GM23338 (cell line): Measurements from ENCODE around the gene PER1. TPM values are rescaled to one million over a fixed set of nuclear protein-coding genes. Genes with fewer than 3 reads are reported as not detected.

Source experiments
- ATAC-seq: fragments of 200-7000 bp; cut with Tn5 transposase; 3 replicates; pipeline ENCODE4 v1.9.1; 2020
- DNase-seq: peaks from one replicate; pipeline ENCODE4 v3.0.0-alpha.2; 2015; ENCODE audit warnings: low spot score
- H2AFZ ChIP-seq: fragments of 200-600 bp; sonication (generic); 2 replicates; pipeline ENCODE4 v1.8.0; 2016; ENCODE audit warnings: antibody characterized with exemption, mild to moderate bottlenecking, moderate library complexity
- H3F3A ChIP-seq: fragments of 200-600 bp; sonication (generic); replicated peaks from 2 replicates; pipeline ENCODE4 v1.8.0; 2017; ENCODE audit warnings: antibody characterized with exemption, mixed run types, low read depth
- H3K27ac ChIP-seq: fragments of 200-600 bp; sonication (generic); 2 replicates; pipeline ENCODE4 v1.6.1; 2016; ENCODE audit warnings: low read depth
- H3K27me3 ChIP-seq: fragments of 200-600 bp; sonication (generic); 2 replicates; pipeline ENCODE4 v1.8.0; 2016; ENCODE audit warnings: mild to moderate bottlenecking, mixed run types, moderate library complexity; ENCODE audit not compliant: insufficient read depth
- H3K36me3 ChIP-seq: fragments of 200-600 bp; sonication (generic); 2 replicates; pipeline ENCODE4 v1.8.0; 2016; ENCODE audit warnings: mild to moderate bottlenecking; ENCODE audit not compliant: insufficient read depth
- H3K4me1 ChIP-seq: fragments of 200-600 bp; sonication (generic); 2 replicates; pipeline ENCODE4 v1.8.0; 2016; ENCODE audit warnings: mild to moderate bottlenecking, moderate library complexity; ENCODE audit not compliant: insufficient read depth
- H3K4me2 ChIP-seq: fragments of 200-600 bp; sonication (generic); 2 replicates; pipeline ENCODE4 v1.7.1; 2017; ENCODE audit warnings: mixed run types
- H3K4me3 ChIP-seq: fragments of 200-600 bp; sonication (generic); 2 replicates; pipeline ENCODE4 v1.6.1; 2016; ENCODE audit warnings: mixed run types
- H3K79me2 ChIP-seq: fragments of 200-600 bp; sonication (generic); replicated peaks from 2 replicates; pipeline ENCODE4 v1.8.0; 2017; ENCODE audit warnings: mild to moderate bottlenecking; ENCODE audit not compliant: insufficient read depth
- H3K9me2 ChIP-seq: fragments of 200-600 bp; sonication (generic); 2 replicates; pipeline ENCODE4 v1.8.0; 2017; ENCODE audit not compliant: insufficient read depth
- H4K20me1 ChIP-seq: fragments of 200-600 bp; sonication (generic); replicated peaks from 2 replicates; pipeline ENCODE4 v1.8.0; 2017; ENCODE audit warnings: mild to moderate bottlenecking; ENCODE audit not compliant: insufficient read depth
- H3K27ac Mint-ChIP-seq: 2 replicates; pipeline ENCODE4 v1.8.0; 2020; ENCODE audit warnings: inconsistent platforms, mild to moderate bottlenecking, moderate library complexity, mixed read lengths
- H3K27me3 Mint-ChIP-seq: 3 replicates; pipeline ENCODE4 v1.8.0; 2022; ENCODE audit warnings: low read depth, mild to moderate bottlenecking, moderate library complexity, mixed read lengths, inconsistent platforms; ENCODE audit not compliant: insufficient read depth, poor library complexity
- H3K36me3 Mint-ChIP-seq: 3 replicates; pipeline ENCODE4 v1.8.0; 2021; ENCODE audit warnings: low read depth, mild to moderate bottlenecking, inconsistent platforms, moderate library complexity, mixed read lengths
- H3K4me1 Mint-ChIP-seq: 3 replicates; pipeline ENCODE4 v1.8.0; 2020; ENCODE audit warnings: mild to moderate bottlenecking, inconsistent platforms, mixed read lengths
- H3K4me3 Mint-ChIP-seq: 3 replicates; pipeline ENCODE4 v1.8.0; 2021; ENCODE audit warnings: moderate library complexity, mild to moderate bottlenecking, inconsistent platforms, mixed read lengths
- H3K9me3 Mint-ChIP-seq: 3 replicates; pipeline ENCODE4 v1.8.0; 2020; ENCODE audit warnings: moderate library complexity, mild to moderate bottlenecking, inconsistent platforms, mixed read lengths
- CREB1 ChIP-seq: fragments of 250-450 bp; sonication (Bioruptor Pico); IDR thresholded peaks from 2 replicates; pipeline ENCODE4 v1.5.0; 2020; ENCODE audit warnings: low read depth, mild to moderate bottlenecking, moderate library complexity
- CTCF ChIP-seq, 2 experiments: fragments of 200-600 bp in 1 of 2; sonication (generic) in 1 of 2; conservative IDR thresholded peaks; 2 replicates each; pipeline versions ENCODE4 v1.5.1 to v1.6.1; 2016 to 2017; ENCODE audit warnings: antibody characterized with exemption in 2 of 2, low read depth in 2 of 2, mild to moderate bottlenecking in 2 of 2, moderate library complexity in 1 of 2
- ETS1 ChIP-seq: IDR thresholded peaks from 2 replicates; pipeline ENCODE4 v1.6.1; 2016; ENCODE audit warnings: antibody characterized with exemption
- EZH2 ChIP-seq: fragments of 200-600 bp; sonication (generic); IDR thresholded peaks from one replicate; pipeline ENCODE4 v1.8.0; 2017; ENCODE audit warnings: antibody characterized with exemption, mild to moderate bottlenecking, low read depth; ENCODE audit not compliant: unreplicated experiment
- EZH2phosphoT487 ChIP-seq: fragments of 200-600 bp; sonication (generic); IDR thresholded peaks from one replicate; pipeline ENCODE4 v1.8.1; 2018; ENCODE audit warnings: antibody characterized with exemption; ENCODE audit not compliant: unreplicated experiment
- JUNB ChIP-seq: IDR thresholded peaks from one replicate; pipeline ENCODE4 v1.6.1; 2016; ENCODE audit warnings: antibody characterized with exemption; ENCODE audit not compliant: unreplicated experiment
- NANOG ChIP-seq: IDR thresholded peaks from 2 replicates; pipeline ENCODE4 v1.6.1; 2016; ENCODE audit warnings: antibody characterized with exemption, borderline replicate concordance
- POLR2AphosphoS5 ChIP-seq: IDR thresholded peaks from 2 replicates; pipeline ENCODE4 v1.6.1; 2016; ENCODE audit warnings: antibody characterized with exemption, low read depth
- REST ChIP-seq: IDR thresholded peaks from one replicate; pipeline ENCODE4 v1.6.1; 2018; ENCODE audit warnings: antibody characterized with exemption; ENCODE audit not compliant: unreplicated experiment
- STAT1 ChIP-seq: IDR thresholded peaks from one replicate; pipeline ENCODE4 v1.6.1; 2016; ENCODE audit warnings: antibody characterized with exemption; ENCODE audit not compliant: unreplicated experiment
- ZNF114 ChIP-seq: fragments of 250-450 bp; sonication (Bioruptor Pico); IDR thresholded peaks from 2 replicates; pipeline ENCODE4 v1.5.0; 2020; ENCODE audit warnings: mild to moderate bottlenecking, moderate library complexity
- ZNF331 ChIP-seq: fragments of 250-450 bp; sonication (Bioruptor Pico); IDR thresholded peaks from 2 replicates; pipeline ENCODE4 v1.5.0; 2020; ENCODE audit warnings: low read depth, mild to moderate bottlenecking, moderate library complexity
- ZNF462 ChIP-seq: fragments of 250-450 bp; sonication (Bioruptor Pico); IDR thresholded peaks from 2 replicates; pipeline ENCODE4 v1.5.0; 2020; ENCODE audit warnings: mild to moderate bottlenecking, moderate library complexity
- polyA plus RNA-seq: library from polyadenylated mRNA; unstranded; fragments of >200 nt; fragmentation: Nextera tagmentation; extraction: Ambion mirVana; gene quantifications from 2 replicates; pipeline ENCODE4 v1.2.1, GENCODE V29; 2016
- total RNA-seq: library from RNA; depleted of rRNA; stranded (reverse); fragments of >200 nt; shearing (Covaris generic); gene quantifications from 2 replicates; pipeline ENCODE4 v1.2.3, GENCODE V29; 2014

Gene PER1
- total and polyA plus RNA-seq, 2 experiments from 2014 or later: 12.2 to 36.1 TPM

GRCh38 chr17:8142887-8143580 is 9.2 kb downstream of the PER1 start:
- peaks cover 17% of the 10 kb centered on the region for H3F3A ChIP-seq
- H2AFZ ChIP-seq: no peak overlapping the region
- H3K36me3 ChIP-seq: peaks cover 7% of the 10 kb centered on the region; the same call in 1 of the 2 replicates
- Mint-ChIP-seq H3K4me1 (no peaks in the 10 kb centered on the region), H3K27me3 (peaks cover 7% of the 10 kb centered on the region), H3K4me3 (no peak overlapping the region), H3K36me3 (peaks cover 43% of the 10 kb centered on the region), H3K9me3 (peaks cover 4% of the 10 kb centered on the region; the same call in 1 of the 3 replicates), H3K27ac (no peak overlapping the region)
- no peak overlapping the region for H3K4me2 ChIP-seq
- H3K27ac ChIP-seq: no peak overlapping the region
- H3K4me1 ChIP-seq: no peaks in the 10 kb centered on the region
- DNase-seq (no peak), ATAC-seq (no peak)
- no peaks in the 10 kb centered on the region for H3K9me2 ChIP-seq
- H3K4me3 ChIP-seq: no peak overlapping the region
- no peaks in the 10 kb centered on the region for H4K20me1 ChIP-seq
- H3K27me3 ChIP-seq: peaks cover 1% of the 10 kb centered on the region; the same call in 1 of the 2 replicates
- TF ChIP-seq CTCF (conservative IDR thresholded peaks at IDR 0.05; ENCODE audit: low read depth in 2 of 2) (no peak), POLR2AphosphoS5 (no peak), EZH2 (no peak), EZH2phosphoT487 (no peak), CREB1 (CRISPR knock-in tag) (no peak), STAT1 (no peak), ZNF462 (CRISPR knock-in tag) (no peak), ZNF331 (CRISPR knock-in tag) (no peak), ZNF114 (CRISPR knock-in tag) (no peak), JUNB (no peak), NANOG (no peak), ETS1 (no peak), REST (no peak)
- H3K79me2 ChIP-seq: no peaks in the 10 kb centered on the region
